ENCODE measurements around the gene CNIH3.

The CNIH3 gene

GRCh38 chr1:224616756-224617409, 766 bp downstream of the CNIH3 start:
- DNase-seq = no peak

GRCh38 chr1:224617410-224618355, 1.6 kb downstream of the CNIH3 start:
- no peak for DNase-seq

DNA sequence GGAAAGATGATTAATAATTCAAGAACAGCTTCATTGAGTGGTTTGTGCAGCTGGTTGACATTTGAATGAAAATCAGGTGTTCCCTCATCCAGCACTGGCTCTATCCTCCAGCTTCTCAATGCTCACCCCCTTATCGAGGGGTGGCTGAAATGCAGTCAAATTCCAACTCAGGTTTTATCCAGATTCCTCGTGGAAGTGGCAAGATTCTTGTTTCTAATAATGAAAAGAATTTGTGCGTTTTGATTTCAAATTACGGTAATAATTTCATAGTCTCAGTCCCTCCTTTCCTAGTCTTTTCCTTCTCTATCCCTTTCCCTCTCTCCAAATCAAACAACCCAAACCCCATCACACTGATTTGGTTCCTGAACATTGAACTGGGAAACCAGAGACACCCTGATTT, 3.1 kb downstream of the CNIH3 start:
- no peak for DNase-seq

DNA sequence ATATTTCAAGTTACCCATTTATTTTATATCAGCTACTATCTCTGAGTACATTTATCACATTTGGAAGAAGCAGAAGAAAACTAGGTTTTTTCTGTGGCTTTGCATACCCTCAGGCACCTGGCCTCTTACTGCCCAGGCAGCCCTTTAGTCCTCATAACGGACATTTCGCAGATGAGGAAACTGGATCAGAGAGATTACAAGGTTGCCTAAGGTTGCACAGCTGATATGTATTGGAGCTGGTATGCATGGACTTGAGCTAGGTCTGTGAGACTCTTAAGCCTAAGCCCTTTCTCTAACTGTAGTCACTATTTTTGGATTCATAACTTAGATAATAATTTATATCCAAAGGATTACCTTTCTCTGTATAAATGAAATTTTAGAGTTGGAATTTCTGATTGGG, 4.0 kb downstream of the CNIH3 start:
- DNase-seq = no peak

- DNase-seq = no peak
Observed at GRCh38 chr1:224621813-224622682, 5.9 kb downstream of the CNIH3 start.

DNA sequence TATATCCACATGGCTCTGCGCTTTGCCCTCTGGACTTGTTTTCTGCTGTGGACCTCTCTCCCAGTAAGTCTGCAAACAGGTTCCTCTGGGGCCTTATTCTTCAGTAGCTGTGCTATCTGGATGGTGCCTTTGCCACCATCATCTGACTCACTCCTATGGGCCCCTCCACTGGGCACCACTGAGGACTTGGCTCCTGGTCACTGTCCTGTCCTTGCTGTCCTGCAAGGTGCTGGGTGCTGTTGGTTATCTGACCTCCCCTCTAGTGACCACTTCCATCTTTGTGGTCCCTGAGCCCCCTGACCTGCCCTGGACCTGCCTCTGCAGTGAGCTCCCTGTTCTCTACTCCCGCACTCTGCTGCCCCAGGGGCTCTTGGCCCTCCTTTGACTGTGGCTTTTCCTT, 6.7 kb downstream of the CNIH3 start:
- DNase-seq = no peak

DNA sequence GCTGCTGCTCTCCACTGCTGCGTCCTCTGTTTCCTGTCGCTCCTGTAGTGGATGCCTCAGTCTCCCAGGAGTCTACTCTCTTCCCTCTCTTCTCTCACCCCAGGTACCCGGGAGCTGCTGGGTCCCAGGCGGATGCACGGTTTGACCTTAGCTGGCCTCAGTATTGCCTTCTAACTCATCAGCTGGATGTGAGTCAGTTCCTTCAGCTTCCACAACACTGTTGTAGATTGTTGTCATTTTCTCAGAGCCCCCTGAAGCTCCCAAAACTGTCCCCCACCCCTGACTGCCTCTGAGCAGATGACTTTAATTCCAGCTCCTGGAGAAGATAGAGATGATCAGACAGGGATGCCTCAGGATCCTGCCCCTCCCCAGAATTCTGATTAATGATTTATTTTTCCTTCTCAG, 7.2 kb downstream of the CNIH3 start:
- DNase-seq = no peak

DNA sequence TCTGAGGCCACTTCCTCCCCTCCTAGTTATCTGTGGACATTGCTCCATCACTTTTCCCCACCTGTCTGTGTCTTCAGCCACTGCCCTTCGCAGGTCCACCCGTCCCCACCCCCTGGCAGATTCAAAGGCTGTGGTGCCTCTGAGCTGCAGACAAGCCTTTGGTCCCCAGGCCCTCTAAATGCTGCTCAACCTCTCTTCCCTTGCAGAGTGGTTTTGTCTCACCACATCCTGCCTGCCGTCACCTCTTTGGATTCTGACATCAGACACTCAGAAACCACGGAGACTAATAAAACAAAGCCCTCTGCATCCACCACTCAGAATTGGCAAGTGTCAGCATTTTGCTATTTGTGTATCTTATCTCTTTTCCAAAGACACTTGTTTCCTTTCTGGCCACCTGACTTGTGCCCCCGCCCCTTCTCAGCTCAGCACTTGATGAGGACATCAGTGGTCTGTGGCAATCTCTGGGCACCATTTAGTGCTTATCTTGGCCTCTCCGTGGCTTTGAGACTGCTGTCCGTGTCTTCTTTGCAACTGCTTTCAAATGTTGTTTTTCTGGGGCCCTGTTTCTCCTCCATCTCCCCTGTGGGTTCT, 7.7 kb downstream of the CNIH3 start:
- DNase-seq = no peak

DNA sequence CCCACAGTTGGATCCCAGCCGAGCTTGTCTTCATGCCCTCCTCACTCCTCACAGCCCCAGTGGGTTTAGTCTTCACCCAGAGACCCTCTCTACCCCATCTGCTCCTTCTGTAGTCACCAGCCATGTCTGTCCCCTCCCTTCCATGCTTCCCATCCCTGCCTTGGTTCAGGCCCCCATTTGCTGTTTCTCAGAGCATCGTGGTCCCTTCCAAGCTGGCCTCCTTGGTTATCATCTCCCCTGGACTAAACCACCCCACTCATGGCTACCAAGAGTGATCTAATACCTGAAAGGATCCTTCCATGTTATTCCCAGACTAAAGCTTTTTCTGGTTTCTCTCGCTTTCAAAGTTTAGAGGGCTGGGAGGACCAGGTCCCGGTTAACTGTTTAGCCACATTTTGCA, 8.3 kb downstream of the CNIH3 start:
- DNase-seq = no peak

GRCh38 chr1:224626042-224626441, 9.9 kb downstream of the CNIH3 start:
- no peak for DNase-seq

GRCh38 chr1:224629965-224630364, 13.8 kb downstream of the CNIH3 start:
- peak; percentile 64 for DNase-seq

- no peak for DNase-seq
Observed at GRCh38 chr1:224631462-224632115, 15.5 kb downstream of the CNIH3 start.

- no peak for DNase-seq
Observed at GRCh38 chr1:224632381-224632871, 16.3 kb downstream of the CNIH3 start.

- no peak for DNase-seq
Observed at GRCh38 chr1:224632921-224633321, 16.8 kb downstream of the CNIH3 start.

GRCh38 chr1:224635356-224635755, 19.2 kb downstream of the CNIH3 start:
- DNase-seq = no peak

GRCh38 chr1:224637515-224637914, 21.4 kb downstream of the CNIH3 start:
- no peak for DNase-seq

- DNase-seq = no peak
Observed at GRCh38 chr1:224637936-224638335, 21.8 kb downstream of the CNIH3 start.

DNA sequence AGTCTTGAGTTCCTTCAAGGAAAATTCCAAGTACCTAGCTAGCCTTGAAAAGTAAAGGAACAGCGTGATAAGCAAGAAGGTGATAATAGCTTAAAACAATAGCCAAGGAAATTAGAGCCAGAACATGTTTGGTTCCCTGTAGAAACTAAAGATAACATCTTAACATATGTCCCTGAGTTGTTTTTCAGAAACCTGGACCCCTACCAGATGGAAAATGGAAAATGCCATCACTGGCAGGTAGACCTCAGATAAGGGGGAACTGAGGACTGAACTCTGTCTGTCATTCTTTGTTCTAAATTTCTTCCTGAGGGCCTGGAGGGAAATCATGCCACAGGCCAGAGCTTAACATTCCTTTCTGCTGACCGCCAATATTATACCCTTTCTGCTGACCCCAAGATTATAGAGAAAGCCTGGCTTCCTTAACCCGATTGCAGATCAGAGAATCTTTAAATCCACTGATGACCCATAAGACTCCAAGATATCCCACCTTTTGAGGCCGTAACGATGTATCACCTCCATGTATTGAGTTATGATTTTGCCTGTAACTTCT, 23.4 kb downstream of the CNIH3 start:
- no peak for DNase-seq

- no peak for DNase-seq
Observed at GRCh38 chr1:224640018-224640417, 23.9 kb downstream of the CNIH3 start.

GRCh38 chr1:224640587-224640986, 24.5 kb downstream of the CNIH3 start:
- DNase-seq = no peak

DNA sequence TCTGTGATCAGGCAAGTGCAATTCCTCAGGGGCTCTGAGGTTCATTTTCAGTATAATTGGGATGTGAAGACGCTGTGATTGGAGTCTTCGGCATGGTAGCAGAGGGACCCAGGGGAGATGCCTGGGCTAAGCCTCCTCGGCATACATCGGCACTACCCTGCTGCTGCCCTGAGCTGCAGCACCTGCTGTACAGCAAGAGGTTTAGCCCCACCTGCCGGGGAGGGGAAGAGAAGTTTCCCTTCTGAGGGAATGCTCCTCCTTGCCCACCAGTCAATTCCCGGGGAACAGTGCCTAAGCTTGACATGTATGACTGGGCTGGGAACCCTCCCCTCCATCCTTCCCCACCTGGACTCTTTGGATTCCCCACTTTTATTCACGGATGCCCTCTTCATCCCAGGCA, 24.9 kb downstream of the CNIH3 start:
- DNase-seq = no peak

GRCh38 chr1:224643653-224644052, 27.5 kb downstream of the CNIH3 start:
- DNase-seq = no peak

All from NCI-H1048 (cell line).